Endothelial cell of umbilical vein (primary cell): ENCODE measurements around the gene FAM13B. TPM values are rescaled to one million over a fixed set of nuclear protein-coding genes. Genes with fewer than 3 reads are reported as not detected.
A peak's percentile ranks its signal among the peaks of the same experiment; 100 is the strongest.

Source experiments
- BruUV-seq: library from RNA; stranded (reverse); fragments of 400-500 nt; replicated peaks from 2 replicates; lab custom pipeline; 2021; lab: Mats Ljungman, UMichigan
- CTCF ChIA-PET: fragments of 300-600, 350-600 bp; sonication (Branson Sonifier 250); formaldehyde crosslinking; loops from one replicate; lab custom pipeline; 2021; ENCODE audit warnings: antibody characterized with exemption, inconsistent platforms; lab: Charles Lee
- POLR2A ChIA-PET: fragments of 300-600, 350-600 bp; sonication (Branson Sonifier 250); formaldehyde crosslinking; loops from one replicate; lab custom pipeline; 2021; ENCODE audit warnings: antibody characterized with exemption, inconsistent platforms; lab: Charles Lee
- DNase-seq: peaks from one replicate; pipeline ENCODE4 v3.0.0-alpha.2; 2011; ENCODE audit warnings: low read depth, low spot score
- FAIRE-seq: peaks from 2 replicates; lab custom pipeline; 2011; peaks lifted over from hg19 to GRCh38; lab: Jason Lieb, UNC
- H2AFZ ChIP-seq: 2 replicates; pipeline ENCODE4 v1.6.0; 2012; ENCODE audit warnings: low read depth, low read length, control low read depth, inconsistent platforms
- H3K27ac ChIP-seq: 2 replicates; pipeline ENCODE4 v1.5.1; 2011; ENCODE audit warnings: low read depth, mild to moderate bottlenecking, control low read depth, low read length, moderate library complexity; ENCODE audit not compliant: insufficient read depth
- H3K27me3 ChIP-seq, 2 experiments: 2 replicates each; pipeline versions ENCODE4 v1.6.0 to v1.6.1; 2011; ENCODE audit warnings: low read length in 2 of 2, mixed read lengths in 1 of 2; ENCODE audit not compliant: control insufficient read depth in 2 of 2, insufficient read depth in 2 of 2
- H3K36me3 ChIP-seq, 2 experiments: 2 replicates in 1 of 2; 3 replicates in 1 of 2; pipeline ENCODE4 v1.5.1; 2011; ENCODE audit warnings: low read length in 2 of 2, mild to moderate bottlenecking in 1 of 2, moderate library complexity in 1 of 2; ENCODE audit not compliant: control insufficient read depth in 2 of 2, insufficient read depth in 2 of 2; ENCODE audit errors: extremely low read depth in 1 of 2
- H3K4me1 ChIP-seq: 3 replicates; pipeline ENCODE4 v1.5.1; 2011; ENCODE audit warnings: mild to moderate bottlenecking, low read length; ENCODE audit not compliant: control insufficient read depth, insufficient read depth; ENCODE audit errors: extremely low read depth
- H3K4me2 ChIP-seq: 2 replicates; pipeline ENCODE4 v1.6.1; 2011; ENCODE audit warnings: low read length, control low read depth, mixed read lengths; ENCODE audit not compliant: insufficient read depth
- H3K4me3 ChIP-seq, 3 experiments: fragments of 200-600 bp in 1 of 3; sonication (generic), shearing (Covaris generic) in 1 of 3; replicated peaks in 1 of 3; 2 replicates each; pipeline ENCODE4 v1.5.1; 2011 to 2016; ENCODE audit warnings: control low read depth in 3 of 3, low read length in 3 of 3, mild to moderate bottlenecking in 2 of 3, inconsistent platforms in 1 of 3, low read depth in 1 of 3, moderate library complexity in 1 of 3; ENCODE audit not compliant: insufficient read depth in 1 of 3
- H3K79me2 ChIP-seq: 2 replicates; pipeline ENCODE4 v1.6.0; 2012; ENCODE audit warnings: low read length, inconsistent platforms; ENCODE audit not compliant: control insufficient read depth, insufficient read depth
- H3K9ac ChIP-seq: replicated peaks from 2 replicates; pipeline ENCODE3; 2011; ENCODE audit warnings: low read length, control low read depth; ENCODE audit not compliant: insufficient read depth; ENCODE audit errors: extremely low read depth
- H3K9me1 ChIP-seq: replicated peaks from 3 replicates; pipeline ENCODE4 v1.6.0; 2011; ENCODE audit warnings: mild to moderate bottlenecking, low read length; ENCODE audit not compliant: control insufficient read depth, insufficient read depth; ENCODE audit errors: extremely low read depth
- H3K9me3 ChIP-seq: replicated peaks from 2 replicates; pipeline ENCODE4 v1.5.1; 2012; ENCODE audit warnings: low read length, inconsistent platforms; ENCODE audit not compliant: control insufficient read depth, insufficient read depth
- H4K20me1 ChIP-seq: replicated peaks from 2 replicates; pipeline ENCODE3; 2011; ENCODE audit warnings: mild to moderate bottlenecking, low read length; ENCODE audit not compliant: control insufficient read depth, insufficient read depth; ENCODE audit errors: extremely low read depth
- EZH2 ChIP-seq: IDR thresholded peaks from 2 replicates; pipeline ENCODE4 v1.6.1; 2012; ENCODE audit warnings: borderline replicate concordance, low read depth, mild to moderate bottlenecking, moderate library complexity, low read length, inconsistent platforms; ENCODE audit not compliant: severe bottlenecking
- FOS ChIP-seq: IDR thresholded peaks from 2 replicates; pipeline ENCODE4 v1.6.1; 2011; ENCODE audit warnings: mild to moderate bottlenecking, low read length, moderate library complexity, borderline replicate concordance; ENCODE audit not compliant: insufficient read depth
- GATA2 ChIP-seq: IDR thresholded peaks from 2 replicates; pipeline ENCODE4 v1.7.0; 2011; ENCODE audit warnings: low read depth, mild to moderate bottlenecking, moderate library complexity, mixed read lengths, low read length; ENCODE audit not compliant: insufficient read length, insufficient read depth
- JUN ChIP-seq: IDR thresholded peaks from 2 replicates; pipeline ENCODE4 v1.6.1; 2011; ENCODE audit warnings: borderline replicate concordance, low read depth; ENCODE audit not compliant: insufficient read length, insufficient read depth
- MYC ChIP-seq: IDR thresholded peaks from one replicate; pipeline ENCODE4 v1.6.1; 2011; ENCODE audit warnings: mild to moderate bottlenecking, low read depth, low read length
- POLR2A ChIP-seq: IDR thresholded peaks from 2 replicates; pipeline ENCODE4 v1.6.1; 2012; ENCODE audit warnings: low read depth, mild to moderate bottlenecking, control low read depth, low read length
- POLR2AphosphoS5 ChIP-seq: IDR thresholded peaks from 2 replicates; pipeline ENCODE4 v1.6.1; 2012; ENCODE audit warnings: low read depth, mild to moderate bottlenecking, control low read depth, low read length, moderate library complexity; ENCODE audit not compliant: insufficient read depth
- dilution Hi-C: fragments of 300-500 bp; cut with MboI; formaldehyde crosslinking; loops from one replicate; pipeline ENCODE4 v1.15.0; 2019; ENCODE audit warnings: low sequenced_read_pairs; ENCODE audit not compliant: extremely low pct_ligation_motif_present
- intact Hi-C: fragments of 100-400 bp; cut with micrococcal nuclease; formaldehyde crosslinking; loops from one replicate; pipeline ENCODE4 v1.10.0; 2022
- polyA plus RNA-seq, 4 experiments: library from polyadenylated mRNA; depleted of rRNA in 3 of 4; stranded (reverse) in 3 of 4; unstranded in 1 of 4; fragments of >200 nt; gene quantifications; 2 replicates each; pipeline versions ENCODE4 v1.2.1 to v1.2.3, GENCODE V29; 2011 to 2012; ENCODE audit warnings: missing spikeins in 1 of 4
- total RNA-seq: library from RNA; stranded (reverse); gene quantifications from 2 replicates; pipeline ENCODE4 v1.2.3, GENCODE V29; 2021
- TF ChIP-seq, protein P1 (sequence below), 2 donors: IDR thresholded peaks; 1 replicate in 1 of 2; 2 replicates in 1 of 2; pipeline ENCODE4 v1.5.1; 2011; ENCODE audit warnings: low read length in 2 of 2, mild to moderate bottlenecking in 2 of 2, moderate library complexity in 2 of 2, control low read depth in 1 of 2, inconsistent platforms in 1 of 2, low read depth in 1 of 2; ENCODE audit not compliant: insufficient read depth in 1 of 2; ENCODE audit errors: extremely low read depth in 1 of 2
- TF ChIP-seq, protein P2 (sequence below): IDR thresholded peaks from 2 replicates; pipeline ENCODE4 v1.6.1; 2011; ENCODE audit not compliant: insufficient read depth, insufficient read length

The FAM13B gene
- total and polyA plus RNA-seq, 2 donors (not counting 3 experiments of a cell fraction or from before 2014, with no cell fraction given): 8.7 to 25.4 TPM

DNA sequence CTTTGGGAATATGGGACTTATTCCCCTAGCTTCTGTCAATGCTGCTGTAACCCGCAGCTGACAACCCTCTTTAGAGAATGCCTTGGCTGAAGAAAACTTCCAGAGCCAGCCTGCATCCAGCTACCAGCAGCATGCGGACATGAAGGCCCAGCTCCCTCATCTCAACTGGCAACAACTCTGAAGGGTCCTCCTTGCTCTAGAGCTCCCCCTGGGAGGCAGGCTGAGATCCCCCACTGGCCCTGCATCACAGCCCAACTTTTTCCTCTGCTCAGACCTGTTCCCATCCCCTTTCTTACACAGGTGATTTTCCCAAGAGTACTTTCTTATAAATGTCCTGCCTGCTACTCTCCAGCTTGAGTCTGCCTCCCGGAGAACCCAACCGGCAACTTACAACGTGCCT is 32.2 kb upstream of the FAM13B start:
- DNase-seq (no peak), FAIRE-seq (no peak)
- intact Hi-C loops: no loop called here
- POLR2A ChIA-PET: no interaction called here
- H3K9me3 ChIP-seq: no peaks in the 10 kb centered on the region
- no TSS peak for BruUV-seq
- H4K20me1 ChIP-seq: no peaks in the 10 kb centered on the region
- no peak overlapping the region for H3K9ac ChIP-seq
- H2AFZ ChIP-seq: no peak overlapping the region
- H3K9me1 ChIP-seq: no peaks in the 10 kb centered on the region
- H3K36me3 ChIP-seq: no peaks in the 10 kb centered on the region
- CTCF ChIA-PET: interaction anchor here (0.7 to 6.8 kb wide), 21 partner anchors 10 to 435 kb away, joined by 3 to 77 read pairs (median 4); partner anchors contain the start of gene FAM13B
- no peak overlapping the region for H3K4me2 ChIP-seq
- no peak overlapping the region for H3K4me3 ChIP-seq
- no peak overlapping the region for H3K27ac ChIP-seq
- no peaks in the 10 kb centered on the region for H3K4me1 ChIP-seq
- no peaks in the 10 kb centered on the region for H3K27me3 ChIP-seq
- dilution Hi-C loops: no loop called here
- no peak for TF ChIP-seq POLR2A
- TF ChIP-seq, protein P1, sequence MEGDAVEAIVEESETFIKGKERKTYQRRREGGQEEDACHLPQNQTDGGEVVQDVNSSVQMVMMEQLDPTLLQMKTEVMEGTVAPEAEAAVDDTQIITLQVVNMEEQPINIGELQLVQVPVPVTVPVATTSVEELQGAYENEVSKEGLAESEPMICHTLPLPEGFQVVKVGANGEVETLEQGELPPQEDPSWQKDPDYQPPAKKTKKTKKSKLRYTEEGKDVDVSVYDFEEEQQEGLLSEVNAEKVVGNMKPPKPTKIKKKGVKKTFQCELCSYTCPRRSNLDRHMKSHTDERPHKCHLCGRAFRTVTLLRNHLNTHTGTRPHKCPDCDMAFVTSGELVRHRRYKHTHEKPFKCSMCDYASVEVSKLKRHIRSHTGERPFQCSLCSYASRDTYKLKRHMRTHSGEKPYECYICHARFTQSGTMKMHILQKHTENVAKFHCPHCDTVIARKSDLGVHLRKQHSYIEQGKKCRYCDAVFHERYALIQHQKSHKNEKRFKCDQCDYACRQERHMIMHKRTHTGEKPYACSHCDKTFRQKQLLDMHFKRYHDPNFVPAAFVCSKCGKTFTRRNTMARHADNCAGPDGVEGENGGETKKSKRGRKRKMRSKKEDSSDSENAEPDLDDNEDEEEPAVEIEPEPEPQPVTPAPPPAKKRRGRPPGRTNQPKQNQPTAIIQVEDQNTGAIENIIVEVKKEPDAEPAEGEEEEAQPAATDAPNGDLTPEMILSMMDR (IDR thresholded peaks at IDR 0.05; ENCODE audit: extremely low read depth in 1 of 2, insufficient read depth in 1 of 2, low read depth in 1 of 2, low read length in 2 of 2): peak; percentile 16 to 44
- H3K79me2 ChIP-seq: no peaks in the 10 kb centered on the region

DNA sequence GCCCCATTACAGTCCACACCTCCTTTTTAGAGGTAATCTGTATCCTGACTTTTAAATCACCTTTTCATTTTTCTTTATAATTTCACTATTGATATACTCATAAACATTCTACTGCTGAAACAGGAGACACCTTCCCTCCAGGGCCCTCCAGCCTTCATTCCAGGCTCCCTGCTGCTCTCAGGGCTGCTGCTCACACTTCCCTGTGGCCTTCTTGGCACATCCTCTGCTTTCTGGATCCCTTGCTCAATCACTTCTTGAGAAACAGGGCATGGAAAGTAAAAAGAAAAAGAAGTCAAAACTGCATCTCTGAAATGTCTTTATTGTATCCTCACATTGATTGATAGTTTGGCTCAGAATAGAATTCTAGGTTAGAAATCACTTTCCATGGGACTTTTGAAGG is 31.6 kb upstream of the FAM13B start:
- Histone ChIP-seq H4K20me1 (no peaks in the 10 kb centered on the region), H3K4me2 (no peak overlapping the region), H3K9ac (no peak overlapping the region), H3K36me3 (no peaks in the 10 kb centered on the region), H3K4me1 (no peaks in the 10 kb centered on the region), H3K27me3 (no peaks in the 10 kb centered on the region), H3K4me3 (no peak overlapping the region), H3K9me1 (no peaks in the 10 kb centered on the region), H3K27ac (no peak overlapping the region), H2AFZ (no peak overlapping the region), H3K79me2 (no peaks in the 10 kb centered on the region), H3K9me3 (no peaks in the 10 kb centered on the region)
- intact Hi-C loops: no loop called here
- FAIRE-seq (no peak), DNase-seq (no peak)
- POLR2A ChIA-PET: no interaction called here
- dilution Hi-C loops: no loop called here
- CTCF ChIA-PET: interaction anchor here (0.7 to 6.8 kb wide), 20 partner anchors 10 to 434 kb away, joined by 3 to 77 read pairs (median 4); partner anchors contain the start of gene FAM13B
- BruUV-seq: no TSS peak
- TF ChIP-seq POLR2AphosphoS5: no peak
- TF ChIP-seq, protein P1 (IDR thresholded peaks at IDR 0.05; ENCODE audit: extremely low read depth in 1 of 2, insufficient read depth in 1 of 2, low read depth in 1 of 2, low read length in 2 of 2): no peak
- TF ChIP-seq GATA2: no peak
- TF ChIP-seq, protein P2, sequence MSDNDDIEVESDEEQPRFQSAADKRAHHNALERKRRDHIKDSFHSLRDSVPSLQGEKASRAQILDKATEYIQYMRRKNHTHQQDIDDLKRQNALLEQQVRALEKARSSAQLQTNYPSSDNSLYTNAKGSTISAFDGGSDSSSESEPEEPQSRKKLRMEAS: no peak
- TF ChIP-seq MYC: no peak
- no peak for TF ChIP-seq EZH2
- TF ChIP-seq JUN: no peak
- no peak for TF ChIP-seq FOS
- TF ChIP-seq POLR2A: no peak
